GM19468 (cell line): ENCODE data around the gene MYH6.

ENCODE experiments used
- ATAC-seq: cut with Tn5 transposase; IDR thresholded peaks from one replicate; pipeline ENCODE4 v1.9.1; 2021; ENCODE audit warnings: mild to moderate bottlenecking, moderate library complexity, moderate number of reproducible peaks; ENCODE audit not compliant: unreplicated experiment; ENCODE audit errors: extremely low read depth

MYH6 gene

DNA sequence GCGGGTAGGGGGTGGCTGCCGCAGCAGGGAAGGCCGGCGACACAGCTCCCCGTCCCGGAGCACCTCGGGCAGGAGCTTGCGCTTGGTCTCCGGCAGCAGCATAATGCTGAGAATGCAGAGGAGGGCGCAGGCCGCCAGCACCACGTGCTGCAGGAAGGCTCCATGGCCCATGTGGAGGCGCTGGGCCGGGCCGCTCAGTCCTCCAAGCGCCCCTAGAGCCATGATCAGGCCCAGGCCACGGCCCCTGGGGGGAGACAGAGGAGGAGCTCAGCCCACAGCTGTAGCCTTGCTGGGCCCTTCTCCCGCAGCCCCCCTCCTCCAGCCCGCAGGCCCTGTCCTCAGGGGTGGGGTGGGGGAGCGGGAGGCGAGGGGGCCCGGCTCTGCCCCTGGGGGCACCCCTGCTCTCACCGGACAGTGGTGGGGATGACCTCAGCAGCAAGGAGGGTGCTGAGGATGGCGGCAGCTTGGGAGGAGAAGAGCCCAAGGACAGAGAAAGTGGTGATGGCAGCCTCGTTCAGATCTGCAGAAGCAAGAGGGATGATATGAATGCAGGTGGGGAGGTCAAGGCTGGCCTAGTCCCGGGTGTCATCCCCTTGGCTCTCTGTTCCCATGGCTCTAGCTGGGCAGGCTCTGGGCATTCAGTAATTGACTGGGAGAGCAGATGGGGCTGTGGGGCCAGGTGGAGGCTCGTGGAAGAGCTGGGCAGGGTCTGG lies 61.2 kb downstream of the MYH6 start:
- ATAC-seq, result no peak

- no peak for ATAC-seq
Measured at GRCh38 chr14:23345987-23346692, 61.9 kb downstream of the MYH6 start.

DNA sequence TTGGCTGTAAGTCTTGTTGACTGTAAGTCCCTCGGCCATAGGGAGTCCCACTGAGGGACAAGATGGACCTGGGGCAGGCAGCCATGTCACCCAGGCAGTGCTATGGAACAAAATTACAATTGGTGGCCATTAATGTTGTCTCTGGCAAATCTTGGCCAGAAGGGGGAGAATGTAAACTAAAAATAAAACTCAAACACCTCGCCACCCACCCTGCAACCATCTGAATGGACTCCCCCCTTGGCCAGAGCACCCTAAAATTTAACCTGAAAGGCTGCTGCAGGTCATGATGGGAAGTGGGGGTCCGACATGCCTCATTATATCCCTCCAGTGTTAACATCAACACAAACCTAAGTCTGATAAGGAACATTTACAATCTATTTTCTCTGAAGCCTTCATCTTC lies 63.6 kb downstream of the MYH6 start:
- no peak for ATAC-seq

DNA sequence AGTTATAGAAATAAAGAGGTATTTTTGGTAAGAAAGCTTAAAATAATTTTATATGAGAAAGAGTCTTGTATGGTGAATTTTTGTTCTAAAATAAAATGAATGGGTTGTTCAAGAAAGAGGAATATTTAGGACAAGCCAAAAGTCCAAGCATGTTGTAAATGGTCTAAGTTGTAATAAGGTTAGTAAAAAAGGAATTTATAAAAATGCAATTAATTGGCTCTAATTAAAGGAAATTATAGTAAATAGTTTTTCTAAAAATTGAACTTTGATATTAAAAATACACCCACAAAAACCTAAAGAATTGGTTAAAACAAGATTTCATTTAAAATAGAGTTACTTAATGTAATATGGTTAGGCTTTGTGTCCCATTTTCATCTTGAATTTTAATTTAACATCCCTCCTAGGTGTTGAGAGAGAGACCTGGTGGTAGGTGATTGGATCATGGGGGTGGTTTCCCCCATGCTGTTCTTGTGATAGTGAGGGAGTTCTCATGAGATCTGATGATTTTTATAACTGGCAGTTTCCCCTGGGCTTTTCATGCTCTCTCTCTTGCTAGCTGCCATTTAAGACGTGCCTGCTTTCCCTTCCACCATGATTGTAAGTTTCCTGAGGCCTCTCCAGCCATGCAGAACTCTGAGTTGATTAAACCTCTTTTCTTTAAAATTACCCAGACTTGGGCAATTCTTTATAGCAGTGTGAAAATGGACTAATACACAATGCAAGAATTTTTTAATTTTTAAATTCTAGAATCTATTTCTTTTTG lies 68.4 kb downstream of the MYH6 start:
- no peak for ATAC-seq

DNA sequence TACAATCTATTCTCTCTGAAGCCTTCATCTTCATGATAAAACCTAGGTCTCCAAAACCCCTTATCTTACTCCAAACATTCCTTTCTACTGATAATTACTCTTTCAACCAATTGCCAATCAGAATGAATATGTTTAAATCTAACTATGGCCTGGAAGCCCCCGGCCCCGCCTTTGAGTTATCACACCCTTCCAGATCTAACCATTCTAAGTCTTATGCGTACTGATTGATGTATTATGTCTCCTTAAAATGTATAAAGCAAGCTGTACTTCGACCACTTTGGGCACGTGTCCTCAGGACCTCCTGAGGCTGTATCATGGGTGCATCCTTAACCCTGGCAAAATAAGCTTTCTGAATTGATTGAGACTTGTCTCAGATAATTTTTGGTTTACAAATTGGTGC lies 72.5 kb downstream of the MYH6 start:
- ATAC-seq, result no peak
